ENCODE measurements around the gene JAK3. TPM values are rescaled to one million over a fixed set of nuclear protein-coding genes. Genes with fewer than 3 reads are reported as not detected.

Gene JAK3
- total and polyA plus RNA-seq, 2 donors (not counting 3 experiments of a cell fraction or from before 2014, with no cell fraction given): 3.1 to 3.8 TPM

DNA sequence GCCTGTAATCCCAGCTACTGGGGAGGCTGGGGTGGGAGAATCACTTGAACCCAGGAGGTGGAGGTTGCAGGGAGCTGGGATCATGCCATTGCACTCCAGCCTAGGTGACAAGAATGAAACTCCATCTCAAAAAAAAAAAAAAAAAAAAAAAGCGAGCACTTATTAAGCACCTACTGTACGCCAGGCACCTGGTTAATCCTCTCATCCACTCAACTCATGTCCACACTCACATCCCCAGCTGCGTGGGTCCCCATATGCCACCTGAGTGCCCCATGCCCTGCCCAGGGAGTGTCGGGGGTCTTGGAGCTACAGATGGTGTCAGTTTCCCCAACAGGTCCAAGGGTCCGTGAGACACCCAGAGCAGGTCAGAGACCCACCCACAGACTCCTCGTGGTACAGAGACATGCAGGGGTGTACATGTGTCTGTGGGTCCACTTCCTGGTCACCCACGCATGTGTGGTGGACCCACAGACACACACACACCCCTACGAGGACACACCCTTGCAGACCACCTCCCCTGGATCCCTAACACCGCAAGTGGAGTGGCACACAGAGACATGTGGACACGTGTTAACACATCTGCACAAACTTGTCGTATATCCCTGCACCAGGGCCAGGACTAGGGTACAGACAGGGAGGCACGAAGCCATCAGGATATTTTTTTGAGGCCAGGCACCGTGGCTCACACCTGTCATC lies 30.0 kb downstream of the JAK3 start:
- no peak overlapping the region for H3K27ac ChIP-seq (ENCODE audit: insufficient read depth, low read depth, low read length)
- dilution Hi-C loops (cut with MboI; ENCODE audit: extremely low pct_ligation_motif_present, low sequenced_read_pairs) (no loop called here), intact Hi-C loops (cut with micrococcal nuclease) (no loop called here)
- H3K9me1 ChIP-seq (replicated peaks; ENCODE audit: control insufficient read depth, extremely low read depth, insufficient read depth, low read length): no peaks in the 10 kb centered on the region
- no peak for DNase-seq (ENCODE audit: low read depth, low spot score)
- ChIA-PET POLR2A (no interaction called here), CTCF (no interaction called here)
- no peaks in the 10 kb centered on the region for H3K79me2 ChIP-seq (ENCODE audit: control insufficient read depth, insufficient read depth, low read length)
- TF ChIP-seq JUN (IDR thresholded peaks at IDR 0.05; ENCODE audit: borderline replicate concordance, insufficient read depth, insufficient read length, low read depth) (no peak), POLR2AphosphoS5 (IDR thresholded peaks at IDR 0.05; ENCODE audit: insufficient read depth, low read depth, low read length) (no peak), EZH2 (IDR thresholded peaks at IDR 0.05; ENCODE audit: borderline replicate concordance, low read depth, low read length, severe bottlenecking) (no peak), POLR2A (IDR thresholded peaks at IDR 0.05; ENCODE audit: low read depth, low read length) (no peak), FOS (IDR thresholded peaks at IDR 0.05; ENCODE audit: borderline replicate concordance, insufficient read depth, low read length) (no peak)
- TF ChIP-seq, protein P1, sequence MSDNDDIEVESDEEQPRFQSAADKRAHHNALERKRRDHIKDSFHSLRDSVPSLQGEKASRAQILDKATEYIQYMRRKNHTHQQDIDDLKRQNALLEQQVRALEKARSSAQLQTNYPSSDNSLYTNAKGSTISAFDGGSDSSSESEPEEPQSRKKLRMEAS (IDR thresholded peaks at IDR 0.05; ENCODE audit: insufficient read depth, insufficient read length): no peak
- H3K36me3 ChIP-seq (ENCODE audit: control insufficient read depth in 2 of 2, extremely low read depth in 1 of 2, insufficient read depth in 2 of 2, low read length in 2 of 2): no peaks in the 10 kb centered on the region
- no peak for FAIRE-seq
- H3K9me3 ChIP-seq (replicated peaks; ENCODE audit: control insufficient read depth, insufficient read depth, low read length): no peaks in the 10 kb centered on the region
- no peaks in the 10 kb centered on the region for H3K4me1 ChIP-seq (ENCODE audit: control insufficient read depth, extremely low read depth, insufficient read depth, low read length)
- H3K4me2 ChIP-seq (ENCODE audit: insufficient read depth, low read length): no peak overlapping the region
- no peak overlapping the region for H2AFZ ChIP-seq (ENCODE audit: low read depth, low read length)
- no peak overlapping the region for H3K4me3 ChIP-seq (replicated peaks in 1 of 3; ENCODE audit: insufficient read depth in 1 of 3, low read depth in 1 of 3, low read length in 3 of 3)
- no peaks in the 10 kb centered on the region for H4K20me1 ChIP-seq (replicated peaks; ENCODE audit: control insufficient read depth, extremely low read depth, insufficient read depth, low read length)
- no peaks in the 10 kb centered on the region for H3K27me3 ChIP-seq (ENCODE audit: control insufficient read depth in 2 of 2, insufficient read depth in 2 of 2, low read length in 2 of 2)
- no TSS peak for BruUV-seq (replicated peaks)
- H3K9ac ChIP-seq (replicated peaks; ENCODE audit: extremely low read depth, insufficient read depth, low read length): no peak overlapping the region

DNA sequence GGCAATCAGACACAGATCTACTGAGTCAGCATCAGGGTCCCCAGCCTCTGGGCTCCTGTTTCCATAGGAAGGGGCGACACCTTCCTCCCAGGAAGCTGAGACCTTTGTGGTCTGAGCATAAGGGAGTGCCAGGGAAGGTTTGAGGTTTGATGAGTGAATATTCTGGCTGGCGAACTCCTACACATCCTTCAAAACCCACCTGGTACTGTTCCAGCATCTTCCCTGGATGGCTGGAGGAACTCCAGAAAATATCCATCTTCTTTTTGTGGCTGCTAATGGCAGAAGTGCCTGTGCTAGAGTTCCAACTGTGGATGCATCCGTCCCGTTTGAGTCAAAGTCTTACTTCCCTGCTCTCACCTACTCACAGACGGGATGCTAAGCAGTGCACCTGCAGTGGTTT lies 35.7 kb downstream of the JAK3 start:
- Histone ChIP-seq H3K79me2 (ENCODE audit: control insufficient read depth, insufficient read depth, low read length) (no peaks in the 10 kb centered on the region), H2AFZ (ENCODE audit: low read depth, low read length) (no peak overlapping the region), H3K36me3 (ENCODE audit: control insufficient read depth in 2 of 2, extremely low read depth in 1 of 2, insufficient read depth in 2 of 2, low read length in 2 of 2) (no peaks in the 10 kb centered on the region), H3K4me2 (ENCODE audit: insufficient read depth, low read length) (no peak overlapping the region), H4K20me1 (replicated peaks; ENCODE audit: control insufficient read depth, extremely low read depth, insufficient read depth, low read length) (no peaks in the 10 kb centered on the region), H3K9ac (replicated peaks; ENCODE audit: extremely low read depth, insufficient read depth, low read length) (no peak overlapping the region), H3K27ac (ENCODE audit: insufficient read depth, low read depth, low read length) (no peak overlapping the region), H3K9me3 (replicated peaks; ENCODE audit: control insufficient read depth, insufficient read depth, low read length) (no peaks in the 10 kb centered on the region), H3K4me1 (ENCODE audit: control insufficient read depth, extremely low read depth, insufficient read depth, low read length) (no peaks in the 10 kb centered on the region), H3K4me3 (replicated peaks in 1 of 3; ENCODE audit: insufficient read depth in 1 of 3, low read depth in 1 of 3, low read length in 3 of 3) (no peak overlapping the region), H3K27me3 (ENCODE audit: control insufficient read depth in 2 of 2, insufficient read depth in 2 of 2, low read length in 2 of 2) (no peaks in the 10 kb centered on the region), H3K9me1 (replicated peaks; ENCODE audit: control insufficient read depth, extremely low read depth, insufficient read depth, low read length) (no peaks in the 10 kb centered on the region)
- no peak for DNase-seq (ENCODE audit: low read depth, low spot score)
- TF ChIP-seq, protein P2, sequence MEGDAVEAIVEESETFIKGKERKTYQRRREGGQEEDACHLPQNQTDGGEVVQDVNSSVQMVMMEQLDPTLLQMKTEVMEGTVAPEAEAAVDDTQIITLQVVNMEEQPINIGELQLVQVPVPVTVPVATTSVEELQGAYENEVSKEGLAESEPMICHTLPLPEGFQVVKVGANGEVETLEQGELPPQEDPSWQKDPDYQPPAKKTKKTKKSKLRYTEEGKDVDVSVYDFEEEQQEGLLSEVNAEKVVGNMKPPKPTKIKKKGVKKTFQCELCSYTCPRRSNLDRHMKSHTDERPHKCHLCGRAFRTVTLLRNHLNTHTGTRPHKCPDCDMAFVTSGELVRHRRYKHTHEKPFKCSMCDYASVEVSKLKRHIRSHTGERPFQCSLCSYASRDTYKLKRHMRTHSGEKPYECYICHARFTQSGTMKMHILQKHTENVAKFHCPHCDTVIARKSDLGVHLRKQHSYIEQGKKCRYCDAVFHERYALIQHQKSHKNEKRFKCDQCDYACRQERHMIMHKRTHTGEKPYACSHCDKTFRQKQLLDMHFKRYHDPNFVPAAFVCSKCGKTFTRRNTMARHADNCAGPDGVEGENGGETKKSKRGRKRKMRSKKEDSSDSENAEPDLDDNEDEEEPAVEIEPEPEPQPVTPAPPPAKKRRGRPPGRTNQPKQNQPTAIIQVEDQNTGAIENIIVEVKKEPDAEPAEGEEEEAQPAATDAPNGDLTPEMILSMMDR (IDR thresholded peaks at IDR 0.05; ENCODE audit: extremely low read depth in 1 of 2, insufficient read depth in 1 of 2, low read depth in 1 of 2, low read length in 2 of 2): no peak
- TF ChIP-seq FOS (IDR thresholded peaks at IDR 0.05; ENCODE audit: borderline replicate concordance, insufficient read depth, low read length): no peak
- TF ChIP-seq JUN (IDR thresholded peaks at IDR 0.05; ENCODE audit: borderline replicate concordance, insufficient read depth, insufficient read length, low read depth): no peak
- TF ChIP-seq, protein P1 (IDR thresholded peaks at IDR 0.05; ENCODE audit: insufficient read depth, insufficient read length): no peak
- no peak for TF ChIP-seq MYC (IDR thresholded peaks at IDR 0.05; ENCODE audit: low read depth, low read length)
- no peak for TF ChIP-seq POLR2AphosphoS5 (IDR thresholded peaks at IDR 0.05; ENCODE audit: insufficient read depth, low read depth, low read length)
- TF ChIP-seq GATA2 (IDR thresholded peaks at IDR 0.05; ENCODE audit: insufficient read depth, insufficient read length, low read depth, low read length): no peak
- no peak for TF ChIP-seq POLR2A (IDR thresholded peaks at IDR 0.05; ENCODE audit: low read depth, low read length)
- TF ChIP-seq EZH2 (IDR thresholded peaks at IDR 0.05; ENCODE audit: borderline replicate concordance, low read depth, low read length, severe bottlenecking): no peak
- CTCF ChIA-PET: no interaction called here
- intact Hi-C loops (cut with micrococcal nuclease): no loop called here
- no TSS peak for BruUV-seq (replicated peaks)
- FAIRE-seq: no peak
- POLR2A ChIA-PET: no interaction called here
- dilution Hi-C loops (cut with MboI; ENCODE audit: extremely low pct_ligation_motif_present, low sequenced_read_pairs): no loop called here

Data from endothelial cell of umbilical vein (primary cell).